B cell (primary cell): ENCODE results near the gene AP1M1. TPM values are rescaled to one million over a fixed set of nuclear protein-coding genes. Genes with fewer than 3 reads are reported as not detected.

Source experiments
- ATAC-seq: fragments of 200-7000 bp; cut with Tn5 transposase; one replicate; pipeline ENCODE4 v1.10.0; 2021; ENCODE audit warnings: low read depth, mild to moderate bottlenecking, moderate number of reproducible peaks, moderate library complexity
- CTCF ChIA-PET: fragments of 350-600 bp; sonication (Branson Sonifier 250); formaldehyde crosslinking; loops from one replicate; lab custom pipeline; 2021; ENCODE audit warnings: antibody characterized with exemption, inconsistent platforms; lab: Charles Lee
- POLR2A ChIA-PET: fragments of 350-600 bp; sonication (Branson Sonifier 250); formaldehyde crosslinking; loops from one replicate; lab custom pipeline; 2021; ENCODE audit warnings: antibody characterized with exemption; lab: Charles Lee
- DNase-seq: peaks from one replicate; pipeline ENCODE4 v3.0.0; 2013
- H2AFZ ChIP-seq: 2 replicates; pipeline ENCODE4 v1.6.1; 2012; ENCODE audit warnings: mild to moderate bottlenecking, low read depth, low read length; ENCODE audit not compliant: insufficient read depth, poor library complexity, severe bottlenecking
- H3K27ac ChIP-seq, 2 donors: 1 replicate in 1 of 2; 2 replicates in 1 of 2; pipeline ENCODE4 v1.5.1; 2012 to 2013; ENCODE audit warnings: low read length in 2 of 2, mild to moderate bottlenecking in 2 of 2, moderate library complexity in 1 of 2
- H3K27me3 ChIP-seq, 4 experiments: fragments of 200-600 bp in 1 of 4; sonication (generic) in 1 of 4; replicated peaks in 1 of 4; 1 replicate in 2 of 4; 2 replicates in 2 of 4; pipeline versions ENCODE4 v1.6.1 to v1.7.0; 2013 to 2016; ENCODE audit warnings: low read length in 3 of 4, mild to moderate bottlenecking in 2 of 4, mixed read lengths in 1 of 4, moderate library complexity in 1 of 4; ENCODE audit not compliant: insufficient read depth in 4 of 4, control insufficient read depth in 3 of 4; ENCODE audit errors: control extremely low read depth in 1 of 4
- H3K36me3 ChIP-seq, 2 experiments: replicated peaks in 1 of 2; 1 replicate in 1 of 2; 2 replicates in 1 of 2; pipeline versions ENCODE4 v1.6.1 to v1.7.1; 2013; ENCODE audit warnings: low read length in 1 of 2; ENCODE audit not compliant: insufficient read depth in 2 of 2, control insufficient read depth in 1 of 2; ENCODE audit errors: control extremely low read depth in 1 of 2, extremely low read depth in 1 of 2
- H3K4me1 ChIP-seq, 2 donors: fragments of 200-600 bp in 1 of 2; sonication (generic) in 1 of 2; 1 replicate in 1 of 2; 2 replicates in 1 of 2; pipeline versions ENCODE4 v1.5.1 to v1.6.1; 2013 to 2017; ENCODE audit warnings: low read length in 2 of 2; ENCODE audit not compliant: control insufficient read depth in 2 of 2, insufficient read depth in 2 of 2
- H3K4me2 ChIP-seq: replicated peaks from 2 replicates; pipeline ENCODE3; 2012; ENCODE audit warnings: mild to moderate bottlenecking, low read depth, low read length; ENCODE audit not compliant: poor library complexity, severe bottlenecking
- H3K4me3 ChIP-seq, 5 experiments: fragments of 200-600 bp in 1 of 5; sonication (generic) in 1 of 5; 1 replicate in 3 of 5; 2 replicates in 2 of 5; pipeline versions ENCODE4 v1.5.1 to v1.7.0; 2011 to 2016; ENCODE audit warnings: low read length in 4 of 5, mild to moderate bottlenecking in 4 of 5, low read depth in 2 of 5, control low read depth in 1 of 5, moderate library complexity in 1 of 5; ENCODE audit not compliant: insufficient read depth in 1 of 5; ENCODE audit errors: control extremely low read depth in 1 of 5, extremely low read depth in 1 of 5
- H3K79me2 ChIP-seq: fragments of 200-600 bp; sonication (generic); one replicate; pipeline ENCODE4 v1.6.0; 2016; ENCODE audit warnings: low read length; ENCODE audit not compliant: control insufficient read depth, insufficient read depth
- H3K9ac ChIP-seq: fragments of 200-600 bp; sonication (generic); 2 replicates; pipeline ENCODE4 v1.6.1; 2017; ENCODE audit warnings: mild to moderate bottlenecking, low read length, moderate library complexity
- H3K9me3 ChIP-seq, 3 donors: one replicate each; pipeline versions ENCODE4 v1.6.1 to v1.7.1; 2013; ENCODE audit warnings: low read length in 2 of 3; ENCODE audit not compliant: control insufficient read depth in 2 of 3, insufficient read depth in 1 of 3; ENCODE audit errors: control extremely low read depth in 1 of 3
- H4K20me1 ChIP-seq: 2 replicates; pipeline ENCODE4 v1.6.0; 2012; ENCODE audit warnings: mild to moderate bottlenecking, low read length; ENCODE audit not compliant: insufficient read depth, control insufficient read depth, poor library complexity, severe bottlenecking
- H3K27ac Mint-ChIP-seq: one replicate; pipeline ENCODE4 v1.8.0; 2021; ENCODE audit warnings: mixed read lengths
- H3K27me3 Mint-ChIP-seq: one replicate; pipeline ENCODE4 v1.8.0; 2021; ENCODE audit warnings: mixed read lengths
- H3K4me1 Mint-ChIP-seq: one replicate; pipeline ENCODE4 v1.8.0; 2021; ENCODE audit warnings: mixed read lengths
- H3K4me3 Mint-ChIP-seq: one replicate; pipeline ENCODE4 v1.8.0; 2021; ENCODE audit warnings: mixed read lengths
- H3K9me3 Mint-ChIP-seq: one replicate; pipeline ENCODE4 v1.8.0; 2022; ENCODE audit warnings: mixed read lengths; ENCODE audit not compliant: insufficient read depth
- EZH2 ChIP-seq: IDR thresholded peaks from 2 replicates; pipeline ENCODE4 v1.6.1; 2012; ENCODE audit warnings: borderline replicate concordance, low read depth, mild to moderate bottlenecking, moderate library complexity, low read length; ENCODE audit not compliant: insufficient read depth, poor library complexity, severe bottlenecking
- WGBS: methylation state at CpG from one replicate; pipeline ENCODE4 v1.1.5; 2013; ENCODE audit warnings: missing lambda C conversion rate; ENCODE audit not compliant: insufficient coverage; 5-methylcytosine and 5-hydroxymethylcytosine counted together
- intact Hi-C: fragments of 100-400 bp; cut with micrococcal nuclease; formaldehyde crosslinking; loops from one replicate; pipeline ENCODE4 v1.10.0; 2022
- polyA plus RNA-seq: library from polyadenylated mRNA; depleted of rRNA; stranded (reverse); fragments of >200 nt; gene quantifications from 2 replicates; pipeline ENCODE4 v1.2.3, GENCODE V29; 2012
- total RNA-seq, 2 donors: library from RNA; stranded (reverse); fragments of 120-200 nt in 1 of 2; gene quantifications; 1 replicate in 1 of 2; 2 replicates in 1 of 2; pipeline versions ENCODE4 v1.2.3 to v1.2.4, GENCODE V29; 2013 to 2022
- TF ChIP-seq, protein P1 (sequence below): fragments of 200-600 bp; IDR thresholded peaks from one replicate; pipeline ENCODE4 v1.8.0; 2022; ENCODE audit warnings: antibody characterized with exemption, mild to moderate bottlenecking

Gene AP1M1
- total and polyA plus RNA-seq, 2 donors (not counting 1 experiment from before 2014, with no cell fraction given), result 77.8 to 102 TPM

DNA sequence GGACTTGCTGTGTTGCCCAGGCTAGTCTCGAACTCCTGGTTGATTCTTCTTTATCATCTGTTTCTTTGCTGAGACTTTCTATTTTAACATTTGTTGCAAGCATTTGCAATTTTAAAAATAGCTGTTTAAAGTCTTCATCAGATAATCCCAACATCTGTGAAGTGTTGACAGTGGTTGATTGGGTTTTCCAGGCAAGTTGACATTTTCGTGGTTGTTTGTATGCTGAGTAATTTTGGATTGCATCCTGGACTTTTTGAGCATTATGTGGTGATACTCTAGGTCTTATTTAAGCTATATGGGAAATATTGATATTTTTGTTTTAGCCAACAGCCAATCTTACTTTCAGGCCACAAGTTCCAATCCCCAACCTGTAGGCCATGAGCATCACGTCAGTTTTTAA lies 25.1 kb downstream of the AP1M1 start:
- TF ChIP-seq, protein P1, sequence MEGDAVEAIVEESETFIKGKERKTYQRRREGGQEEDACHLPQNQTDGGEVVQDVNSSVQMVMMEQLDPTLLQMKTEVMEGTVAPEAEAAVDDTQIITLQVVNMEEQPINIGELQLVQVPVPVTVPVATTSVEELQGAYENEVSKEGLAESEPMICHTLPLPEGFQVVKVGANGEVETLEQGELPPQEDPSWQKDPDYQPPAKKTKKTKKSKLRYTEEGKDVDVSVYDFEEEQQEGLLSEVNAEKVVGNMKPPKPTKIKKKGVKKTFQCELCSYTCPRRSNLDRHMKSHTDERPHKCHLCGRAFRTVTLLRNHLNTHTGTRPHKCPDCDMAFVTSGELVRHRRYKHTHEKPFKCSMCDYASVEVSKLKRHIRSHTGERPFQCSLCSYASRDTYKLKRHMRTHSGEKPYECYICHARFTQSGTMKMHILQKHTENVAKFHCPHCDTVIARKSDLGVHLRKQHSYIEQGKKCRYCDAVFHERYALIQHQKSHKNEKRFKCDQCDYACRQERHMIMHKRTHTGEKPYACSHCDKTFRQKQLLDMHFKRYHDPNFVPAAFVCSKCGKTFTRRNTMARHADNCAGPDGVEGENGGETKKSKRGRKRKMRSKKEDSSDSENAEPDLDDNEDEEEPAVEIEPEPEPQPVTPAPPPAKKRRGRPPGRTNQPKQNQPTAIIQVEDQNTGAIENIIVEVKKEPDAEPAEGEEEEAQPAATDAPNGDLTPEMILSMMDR, result no peak
- no peak for TF ChIP-seq EZH2
- CTCF ChIA-PET, result no interaction called here
- intact Hi-C loops, result no loop called here
- WGBS, result 83% methylated on average over 3 of the region's 3 CpGs
- Histone ChIP-seq H3K9ac (no peak overlapping the region), H4K20me1 (peaks cover 15% of the 10 kb centered on the region), H2AFZ (no peak overlapping the region), H3K4me3 (no peak overlapping the region), H3K9me3 (peaks cover 0 to 45% (median 22%) of the 10 kb centered on the region in 3 donors), H3K79me2 (peaks cover 60% of the 10 kb centered on the region), H3K4me2 (no peak overlapping the region), H3K36me3 (peaks cover 1 to 81% of the 10 kb centered on the region in 2 experiments), H3K4me1 (peaks cover 8 to 15% of the 10 kb centered on the region in 2 donors), H3K27ac (no peak overlapping the region), H3K27me3 (no peaks in the 10 kb centered on the region)
- no peak overlapping the region for H3K4me3 Mint-ChIP-seq
- no peak overlapping the region for H3K27ac Mint-ChIP-seq
- ATAC-seq, result no peak
- peaks cover 2% of the 10 kb centered on the region for H3K9me3 Mint-ChIP-seq
- H3K27me3 Mint-ChIP-seq, result no peaks in the 10 kb centered on the region
- no peak for DNase-seq
- H3K4me1 Mint-ChIP-seq, result peaks cover 17% of the 10 kb centered on the region
- POLR2A ChIA-PET, result no interaction called here

DNA sequence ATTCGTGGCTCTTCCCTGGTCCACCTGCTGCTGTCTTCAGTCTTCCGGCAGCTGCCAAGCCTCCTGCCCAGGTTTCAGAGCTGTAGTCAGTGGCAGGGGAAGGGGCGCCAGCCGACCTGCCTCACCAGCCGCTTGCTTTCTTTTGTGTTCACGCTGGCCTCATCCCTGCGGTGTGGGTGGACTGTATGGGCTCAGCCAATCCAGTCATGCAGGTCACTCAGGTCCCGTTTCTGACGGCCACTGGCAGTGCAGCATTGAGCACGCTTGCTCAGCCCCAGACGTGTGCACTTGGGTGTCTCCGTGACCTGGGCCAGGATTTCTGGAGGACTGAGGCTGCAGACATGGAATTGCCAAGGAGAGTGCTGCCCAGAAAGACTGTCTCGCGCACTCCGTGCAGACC lies 26.0 kb downstream of the AP1M1 start:
- Histone ChIP-seq H3K79me2 (peaks cover 65% of the 10 kb centered on the region), H3K4me2 (no peak overlapping the region), H3K36me3 (peaks cover 1 to 90% of the 10 kb centered on the region in 2 experiments), H2AFZ (no peak overlapping the region), H4K20me1 (peaks cover 20% of the 10 kb centered on the region), H3K9ac (no peak overlapping the region), H3K4me1 (peaks cover 3 to 7% of the 10 kb centered on the region in 2 donors), H3K4me3 (no peak overlapping the region), H3K9me3 (peaks cover 0 to 42% (median 22%) of the 10 kb centered on the region in 3 donors), H3K27ac (no peak overlapping the region), H3K27me3 (no peaks in the 10 kb centered on the region)
- no peaks in the 10 kb centered on the region for H3K27me3 Mint-ChIP-seq
- ChIA-PET POLR2A (no interaction called here), CTCF (interaction anchor here (1.0 kb wide), 1 partner anchor 24 kb away, joined by 3 read pairs; no protein-coding TSS in a partner anchor)
- ATAC-seq (no peak), DNase-seq (no peak)
- no peak overlapping the region for H3K4me3 Mint-ChIP-seq
- intact Hi-C loops, result no loop called here
- peaks cover 9% of the 10 kb centered on the region for H3K4me1 Mint-ChIP-seq
- no peak overlapping the region for H3K27ac Mint-ChIP-seq
- H3K9me3 Mint-ChIP-seq, result peaks cover 2% of the 10 kb centered on the region
- WGBS, result 84% methylated on average over 15 of the region's 15 CpGs
- no peak for TF ChIP-seq EZH2
- TF ChIP-seq, protein P1, result no peak
